SH-SY5Y (cell line): Measurements from ENCODE around the gene SNX9.

Source experiments
- GATA2 ChIP-seq: IDR thresholded peaks from 2 replicates; pipeline ENCODE4 v1.6.1; 2011; ENCODE audit warnings: mild to moderate bottlenecking, low read depth, low read length
- GATA3 ChIP-seq: IDR thresholded peaks from 2 replicates; pipeline ENCODE4 v1.6.1; 2011; ENCODE audit warnings: low read depth, mild to moderate bottlenecking, low read length, moderate library complexity

DNA sequence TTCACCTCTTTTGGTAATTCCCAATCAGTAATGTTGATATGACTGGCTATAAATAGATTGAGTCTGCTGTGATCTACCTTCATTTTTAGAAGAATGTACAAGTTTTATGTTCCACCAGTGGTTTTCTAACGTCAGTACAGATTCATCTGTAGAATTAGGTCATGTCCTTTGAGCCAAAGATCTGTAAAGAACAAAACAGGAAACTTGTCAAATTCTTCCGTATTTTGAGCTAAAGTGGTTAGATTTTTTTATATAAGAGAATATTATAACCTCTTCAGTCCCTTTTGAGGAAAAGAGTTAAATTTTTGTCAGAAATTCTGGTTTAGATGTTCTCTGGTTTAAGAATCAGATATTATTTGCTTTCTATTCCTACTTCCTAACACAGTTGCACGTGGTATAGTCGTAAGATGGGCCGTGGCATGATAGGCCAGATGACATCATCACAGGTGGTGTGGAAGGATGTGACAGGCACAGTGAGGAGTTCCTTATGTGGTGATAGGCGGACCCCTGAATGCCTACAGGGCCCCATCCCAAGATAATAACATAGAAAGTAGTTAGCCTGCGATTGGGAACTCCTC lies 62.3 kb downstream of the SNX9 start:
- TF ChIP-seq GATA3, result no peak
- TF ChIP-seq GATA2, result no peak
